T-cell (primary cell): ENCODE results near the gene NLRP9. TPM values are rescaled to one million over a fixed set of nuclear protein-coding genes. Genes with fewer than 3 reads are reported as not detected.

Experiments
- ATAC-seq, 4 experiments: fragments of 200-7000 bp in 3 of 4; fragments of 150-1000 bp in 1 of 4; cut with Tn5 transposase; replicated peaks in 1 of 4; 1 replicate in 3 of 4; 2 replicates in 1 of 4; pipeline ENCODE4 v1.10.0; 2021; ENCODE audit warnings: moderate library complexity in 3 of 4, mild to moderate bottlenecking in 2 of 4, moderate number of reproducible peaks in 1 of 4
- CTCF ChIA-PET, 2 donors: fragments of 300-600 bp; sonication (Branson Sonifier 250); formaldehyde crosslinking; loops; one replicate each; lab custom pipeline; 2022; ENCODE audit warnings: antibody characterized with exemption in 2 of 2; lab: Charles Lee
- POLR2A ChIA-PET, 2 donors: fragments of 300-600 bp; sonication (Branson Sonifier 250); formaldehyde crosslinking; loops; one replicate each; lab custom pipeline; 2022; ENCODE audit warnings: antibody characterized with exemption in 2 of 2; lab: Charles Lee
- DNase-seq, 35 experiments: peaks; one replicate each; pipeline versions ENCODE4 v3.0.0 to v3.0.0-alpha.2; 2013 to 2023
- H3K27ac ChIP-seq: one replicate; pipeline ENCODE4 v1.5.1; 2013; ENCODE audit warnings: low read length
- H3K27me3 ChIP-seq, 2 experiments: replicated peaks in 1 of 2; 1 replicate in 1 of 2; 2 replicates in 1 of 2; pipeline versions ENCODE4 v1.6.1 to v1.7.0; 2013; ENCODE audit warnings: low read length in 1 of 2, mixed read lengths in 1 of 2; ENCODE audit not compliant: control insufficient read depth in 2 of 2, insufficient read depth in 2 of 2; ENCODE audit errors: extremely low read depth in 1 of 2
- H3K36me3 ChIP-seq, 2 donors: 1 replicate in 1 of 2; 2 replicates in 1 of 2; pipeline versions ENCODE4 v1.6.1 to v1.7.0; 2013; ENCODE audit warnings: low read length in 1 of 2; ENCODE audit not compliant: control insufficient read depth in 2 of 2, insufficient read depth in 1 of 2; ENCODE audit errors: extremely low read depth in 1 of 2
- H3K4me1 ChIP-seq, 2 experiments: 1 replicate in 1 of 2; 2 replicates in 1 of 2; pipeline versions ENCODE4 v1.6.1 to v1.7.0; 2013; ENCODE audit warnings: low read length in 2 of 2, mixed read lengths in 1 of 2; ENCODE audit not compliant: insufficient read depth in 2 of 2, control insufficient read depth in 1 of 2; ENCODE audit errors: extremely low read depth in 1 of 2
- H3K4me3 ChIP-seq, 2 donors: 1 replicate in 1 of 2; 2 replicates in 1 of 2; pipeline versions ENCODE4 v1.5.1 to v1.7.0; 2013; ENCODE audit warnings: mild to moderate bottlenecking in 2 of 2, low read length in 1 of 2, moderate library complexity in 1 of 2; ENCODE audit not compliant: control insufficient read depth in 1 of 2; ENCODE audit errors: extremely low read depth in 1 of 2
- H3K9me3 ChIP-seq: 2 replicates; pipeline ENCODE4 v1.7.0; 2013
- H3K27ac Mint-ChIP-seq, 2 donors: one replicate each; pipeline ENCODE4 v1.8.0; 2020 to 2021; ENCODE audit warnings: mild to moderate bottlenecking in 2 of 2, mixed read lengths in 2 of 2
- H3K27me3 Mint-ChIP-seq, 2 donors: one replicate each; pipeline ENCODE4 v1.8.0; 2021 to 2022; ENCODE audit warnings: mixed read lengths in 2 of 2
- H3K36me3 Mint-ChIP-seq: one replicate; pipeline ENCODE4 v1.8.0; 2021; ENCODE audit warnings: mixed read lengths
- H3K4me1 Mint-ChIP-seq, 3 donors: one replicate each; pipeline ENCODE4 v1.8.0; 2020 to 2022; ENCODE audit warnings: mixed read lengths in 3 of 3, mild to moderate bottlenecking in 1 of 3
- H3K4me3 Mint-ChIP-seq, 3 donors: one replicate each; pipeline ENCODE4 v1.8.0; 2020 to 2022; ENCODE audit warnings: mild to moderate bottlenecking in 3 of 3, mixed read lengths in 3 of 3, moderate library complexity in 3 of 3
- H3K9me3 Mint-ChIP-seq, 3 donors: one replicate each; pipeline ENCODE4 v1.8.0; 2020 to 2022; ENCODE audit warnings: mixed read lengths in 3 of 3
- WGBS: methylation state at CpG from one replicate; pipeline ENCODE4 v1.1.5; 2013; ENCODE audit warnings: missing lambda C conversion rate; ENCODE audit not compliant: insufficient coverage; 5-methylcytosine and 5-hydroxymethylcytosine counted together
- total RNA-seq, 35 experiments: library from RNA in 6 of 35; stranded (reverse) in 6 of 35; fragments of 120-200 nt in 1 of 35; gene quantifications; one replicate each; pipeline versions ENCODE4 v1.2.1 to v1.2.4 and lab custom pipeline; 2013 to 2026

NLRP9 gene
- total RNA-seq, 5 donors from 2014 or later (not counting 1 experiment from before 2014, with no cell fraction given) = not detected

GRCh38 chr19:55667958-55668357 lies 70.2 kb downstream of the NLRP9 start:
- H3K27me3 ChIP-seq = no peaks in the 10 kb centered on the region
- H3K4me3 ChIP-seq = no peak overlapping the region
- no peak overlapping the region for H3K27ac ChIP-seq
- Mint-ChIP-seq H3K27me3 (no peaks in the 10 kb centered on the region), H3K4me1 (peaks cover 36 to 48% (median 46%) of the 10 kb centered on the region in 3 donors), H3K36me3 (peaks cover 41% of the 10 kb centered on the region), H3K4me3 (no peak overlapping the region), H3K9me3 (no peaks in the 10 kb centered on the region), H3K27ac (no peak overlapping the region)
- H3K36me3 ChIP-seq = peaks cover 33 to 74% of the 10 kb centered on the region in 2 donors
- ATAC-seq (no peak), DNase-seq (no peak)
- H3K9me3 ChIP-seq = no peaks in the 10 kb centered on the region
- WGBS = 91% methylated on average over 9 of the region's 11 CpGs
- ChIA-PET POLR2A (no interaction called here), CTCF (interaction anchor here in 1 of 2 donors (1.4 kb wide), 1 partner anchor 11 kb away, joined by 4 read pairs; no protein-coding TSS in a partner anchor)
- H3K4me1 ChIP-seq = peaks cover 0 to 45% of the 10 kb centered on the region in 2 experiments

GRCh38 chr19:55667511-55667910 lies 70.7 kb downstream of the NLRP9 start:
- ChIA-PET POLR2A (interaction anchor here in 1 of 2 donors (0.6 kb wide), 1 partner anchor 1801 kb away, joined by 3 read pairs; no protein-coding TSS in a partner anchor), CTCF (interaction anchor here in 1 of 2 donors (1.4 kb wide), 1 partner anchor 11 kb away, joined by 4 read pairs; no protein-coding TSS in a partner anchor)
- Mint-ChIP-seq H3K9me3 (no peaks in the 10 kb centered on the region), H3K36me3 (peaks cover 45% of the 10 kb centered on the region), H3K4me1 (peaks cover 41 to 52% (median 50%) of the 10 kb centered on the region in 3 donors), H3K27ac (peak overlapping the region in 1 of 2 donors; percentile 16), H3K4me3 (no peak overlapping the region), H3K27me3 (no peaks in the 10 kb centered on the region)
- no peaks in the 10 kb centered on the region for H3K9me3 ChIP-seq
- ATAC-seq = no peak
- peaks cover 0 to 45% of the 10 kb centered on the region in 2 experiments for H3K4me1 ChIP-seq
- peaks cover 33 to 78% of the 10 kb centered on the region in 2 donors for H3K36me3 ChIP-seq
- no peak for DNase-seq
- H3K27ac ChIP-seq = no peak overlapping the region
- WGBS = 97% methylated on average over 6 of the region's 12 CpGs
- no peaks in the 10 kb centered on the region for H3K27me3 ChIP-seq
- no peak overlapping the region for H3K4me3 ChIP-seq

GRCh38 chr19:55667006-55667381 lies 71.2 kb downstream of the NLRP9 start:
- Mint-ChIP-seq H3K4me3 (no peak overlapping the region), H3K27ac (no peak overlapping the region), H3K36me3 (peaks cover 44% of the 10 kb centered on the region), H3K9me3 (no peaks in the 10 kb centered on the region), H3K4me1 (peaks cover 39 to 48% (median 47%) of the 10 kb centered on the region in 3 donors), H3K27me3 (no peaks in the 10 kb centered on the region)
- Histone ChIP-seq H3K36me3 (peaks cover 34 to 82% of the 10 kb centered on the region in 2 donors), H3K4me1 (peaks cover 0 to 47% of the 10 kb centered on the region in 2 experiments), H3K27ac (no peak overlapping the region), H3K4me3 (no peak overlapping the region), H3K9me3 (no peaks in the 10 kb centered on the region), H3K27me3 (no peaks in the 10 kb centered on the region)
- POLR2A ChIA-PET = interaction anchor here in 1 of 2 donors (0.6 kb wide), 1 partner anchor 1801 kb away, joined by 3 read pairs; no protein-coding TSS in a partner anchor
- CTCF ChIA-PET = no interaction called here
- DNase-seq = no peak
- no peak for ATAC-seq
- 100% methylated on average over 2 of the region's 4 CpGs for WGBS

- no peaks in the 10 kb centered on the region for H3K27me3 Mint-ChIP-seq
- WGBS = 95% methylated on average over 12 of the region's 12 CpGs
- Histone ChIP-seq H3K9me3 (no peaks in the 10 kb centered on the region), H3K4me1 (peaks cover 0 to 46% of the 10 kb centered on the region in 2 experiments), H3K4me3 (no peak overlapping the region), H3K27me3 (no peaks in the 10 kb centered on the region), H3K36me3 (peaks cover 37 to 87% of the 10 kb centered on the region in 2 donors), H3K27ac (no peak overlapping the region)
- peaks cover 49% of the 10 kb centered on the region for H3K36me3 Mint-ChIP-seq
- ChIA-PET CTCF (interaction anchor here in 1 of 2 donors (0.6 kb wide), 1 partner anchor 197 kb away, joined by 3 read pairs; no protein-coding TSS in a partner anchor), POLR2A (no interaction called here)
- peaks cover 42 to 50% (median 46%) of the 10 kb centered on the region in 3 donors for H3K4me1 Mint-ChIP-seq
- H3K4me3 Mint-ChIP-seq = no peak overlapping the region
- H3K27ac Mint-ChIP-seq = no peak overlapping the region
- ATAC-seq = no peak
- no peak for DNase-seq
- H3K9me3 Mint-ChIP-seq = no peaks in the 10 kb centered on the region
Observed at GRCh38 chr19:55666343-55667005, 71.7 kb downstream of the NLRP9 start.

- ChIA-PET POLR2A (no interaction called here), CTCF (no interaction called here)
- WGBS = 98% methylated on average over 19 of the region's 20 CpGs
- Histone ChIP-seq H3K9me3 (no peaks in the 10 kb centered on the region), H3K27ac (no peak overlapping the region), H3K4me3 (no peak overlapping the region), H3K4me1 (peaks cover 0 to 47% of the 10 kb centered on the region in 2 experiments), H3K36me3 (peaks cover 24 to 90% of the 10 kb centered on the region in 2 donors), H3K27me3 (no peaks in the 10 kb centered on the region)
- no peaks in the 10 kb centered on the region for H3K9me3 Mint-ChIP-seq
- DNase-seq (no peak), ATAC-seq (no peak)
- no peak overlapping the region for H3K27ac Mint-ChIP-seq
- peaks cover 37 to 46% (median 40%) of the 10 kb centered on the region in 3 donors for H3K4me1 Mint-ChIP-seq
- H3K4me3 Mint-ChIP-seq = no peak overlapping the region
- no peaks in the 10 kb centered on the region for H3K27me3 Mint-ChIP-seq
- H3K36me3 Mint-ChIP-seq = peaks cover 40% of the 10 kb centered on the region
Observed at GRCh38 chr19:55663846-55664536, 74.2 kb downstream of the NLRP9 start.

- H3K27me3 ChIP-seq = no peaks in the 10 kb centered on the region
- no peaks in the 10 kb centered on the region for H3K9me3 Mint-ChIP-seq
- ATAC-seq (no peak), DNase-seq (no peak)
- H3K4me3 Mint-ChIP-seq = no peak overlapping the region
- no peak overlapping the region for H3K27ac Mint-ChIP-seq
- H3K4me3 ChIP-seq = no peak overlapping the region
- peaks cover 16 to 88% of the 10 kb centered on the region in 2 donors for H3K36me3 ChIP-seq
- H3K4me1 Mint-ChIP-seq = peaks cover 49 to 64% (median 56%) of the 10 kb centered on the region in 3 donors
- peaks cover 9 to 54% of the 10 kb centered on the region in 2 experiments for H3K4me1 ChIP-seq
- 69% methylated on average over 7 of the region's 7 CpGs for WGBS
- H3K27ac ChIP-seq = no peak overlapping the region
- H3K9me3 ChIP-seq = no peaks in the 10 kb centered on the region
- ChIA-PET POLR2A (no interaction called here), CTCF (no interaction called here)
- peaks cover 45% of the 10 kb centered on the region for H3K36me3 Mint-ChIP-seq
- no peaks in the 10 kb centered on the region for H3K27me3 Mint-ChIP-seq
Observed at GRCh38 chr19:55661826-55662225, 76.4 kb downstream of the NLRP9 start.
